ENCODE measurements around the gene EVX1.
A peak's percentile ranks its signal among the peaks of the same experiment; 100 is the strongest.

Gene EVX1

DNA sequence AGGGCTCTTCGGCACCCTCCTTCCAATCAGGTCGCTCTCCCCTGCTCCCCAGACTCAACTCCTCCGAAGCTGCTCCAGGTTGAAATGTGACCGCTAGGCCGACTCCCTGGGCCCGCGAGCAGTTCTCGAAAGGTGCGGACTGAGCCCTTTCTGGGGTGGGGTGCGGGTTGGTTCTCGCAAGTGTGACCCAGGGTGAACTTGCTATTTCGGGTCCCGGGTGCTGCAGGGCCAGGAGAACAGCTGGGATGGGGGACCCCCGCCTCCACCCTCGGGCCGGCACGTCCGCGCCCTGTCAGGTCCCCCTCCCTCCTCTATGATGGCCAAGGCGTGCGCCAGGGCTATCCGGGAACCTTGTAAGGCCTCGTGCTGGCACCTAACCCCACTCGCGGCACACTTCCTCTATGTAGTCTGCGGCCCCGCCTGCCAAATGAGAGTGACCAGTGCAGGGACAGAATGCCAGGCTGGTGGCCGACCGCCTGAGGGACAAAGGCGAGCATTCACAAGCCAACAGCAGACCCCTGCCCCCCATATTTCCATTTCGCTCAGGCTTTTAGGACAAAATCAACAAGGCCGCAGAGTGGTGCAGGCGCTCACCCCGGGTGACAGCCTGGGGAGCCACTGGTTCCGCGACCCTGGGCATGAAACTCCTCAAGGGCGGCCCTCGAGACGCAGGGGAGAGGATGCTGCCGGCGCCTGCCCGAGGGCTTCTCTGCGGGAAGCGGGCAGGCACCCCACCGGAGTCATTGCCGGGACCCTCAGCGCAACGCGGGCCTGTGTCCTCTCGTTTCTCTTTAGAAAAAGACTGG lies 29.0 kb upstream of the EVX1 start:
- DNase-seq = no peak
- H3K27ac Mint-ChIP-seq = no peak overlapping the region
- no peaks in the 10 kb centered on the region for H3K36me3 Mint-ChIP-seq (ENCODE audit: low read depth)
- no peak for ATAC-seq
- no peaks in the 10 kb centered on the region for H3K9me3 Mint-ChIP-seq
- H3K4me1 Mint-ChIP-seq = peaks cover 7% of the 10 kb centered on the region
- peaks cover 89% of the 10 kb centered on the region for H3K27me3 Mint-ChIP-seq
- no peak overlapping the region for H3K4me3 Mint-ChIP-seq

- DNase-seq (no peak), ATAC-seq (no peak)
- Mint-ChIP-seq H3K9me3 (no peaks in the 10 kb centered on the region), H3K36me3 (ENCODE audit: low read depth) (no peaks in the 10 kb centered on the region), H3K4me1 (peaks cover 7% of the 10 kb centered on the region), H3K4me3 (no peak overlapping the region), H3K27ac (no peak overlapping the region), H3K27me3 (peaks cover 87% of the 10 kb centered on the region)
These were observed 28.2 kb upstream of the EVX1 start for GRCh38 chr7:27214239-27214950.

DNA sequence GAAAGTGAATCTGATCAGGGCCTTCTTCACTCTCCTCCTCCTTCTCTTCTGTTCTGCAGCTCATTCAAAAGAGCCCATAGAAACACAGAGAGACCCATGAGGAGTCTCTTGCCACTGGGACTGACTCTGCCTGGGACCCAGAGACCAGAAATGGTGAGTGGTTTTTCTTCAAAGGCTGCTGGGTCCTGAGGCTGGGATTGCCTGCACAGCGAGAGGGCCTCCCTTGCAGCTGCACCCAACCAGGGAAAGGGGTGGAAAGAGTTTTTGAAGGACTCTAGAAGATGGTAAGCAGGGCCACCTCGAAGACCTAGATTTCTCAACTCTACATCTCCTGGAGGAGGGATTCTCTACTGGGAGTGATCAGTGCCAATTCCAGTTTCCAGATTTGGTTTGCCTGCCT lies 27.2 kb upstream of the EVX1 start:
- H3K4me1 Mint-ChIP-seq = peaks cover 5% of the 10 kb centered on the region
- DNase-seq = no peak
- no peak overlapping the region for H3K4me3 Mint-ChIP-seq
- H3K27ac Mint-ChIP-seq = no peak overlapping the region
- no peaks in the 10 kb centered on the region for H3K36me3 Mint-ChIP-seq (ENCODE audit: low read depth)
- H3K27me3 Mint-ChIP-seq = peaks cover 85% of the 10 kb centered on the region
- ATAC-seq = no peak
- H3K9me3 Mint-ChIP-seq = no peaks in the 10 kb centered on the region

DNA sequence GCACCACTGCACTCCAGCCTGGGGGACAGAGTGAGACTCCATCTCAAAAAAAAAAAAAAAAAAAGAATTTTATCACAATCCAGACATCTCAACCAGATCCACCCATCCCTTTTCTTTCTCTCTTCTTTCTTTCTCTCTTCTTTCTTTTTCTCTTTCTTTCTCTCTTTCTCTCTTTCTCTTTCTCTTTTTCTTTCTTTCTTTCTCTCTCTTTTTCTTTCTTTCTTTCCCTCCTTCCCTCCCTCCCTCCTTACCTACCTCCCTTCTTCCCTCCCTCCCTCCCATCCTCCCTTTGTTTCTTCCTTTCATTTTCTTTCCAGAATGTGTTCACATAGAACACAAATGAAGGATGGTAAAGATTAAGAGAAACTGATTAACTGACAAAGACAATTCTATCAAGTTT lies 24.7 kb upstream of the EVX1 start:
- H3K27me3 Mint-ChIP-seq = peaks cover 83% of the 10 kb centered on the region
- ATAC-seq = no peak
- H3K4me3 Mint-ChIP-seq = no peak overlapping the region
- H3K9me3 Mint-ChIP-seq = no peaks in the 10 kb centered on the region
- DNase-seq = no peak
- H3K4me1 Mint-ChIP-seq = peaks cover 10% of the 10 kb centered on the region
- no peaks in the 10 kb centered on the region for H3K36me3 Mint-ChIP-seq (ENCODE audit: low read depth)
- no peak overlapping the region for H3K27ac Mint-ChIP-seq

- DNase-seq (no peak), ATAC-seq (no peak)
- Mint-ChIP-seq H3K4me3 (no peak overlapping the region), H3K9me3 (no peaks in the 10 kb centered on the region), H3K27me3 (peaks cover 80% of the 10 kb centered on the region), H3K36me3 (ENCODE audit: low read depth) (no peaks in the 10 kb centered on the region), H3K4me1 (peaks cover 8% of the 10 kb centered on the region), H3K27ac (no peak overlapping the region)
These were observed 22.8 kb upstream of the EVX1 start for GRCh38 chr7:27219821-27220220.

- Mint-ChIP-seq H3K27me3 (peaks cover 77% of the 10 kb centered on the region), H3K27ac (no peak overlapping the region), H3K4me3 (no peak overlapping the region), H3K4me1 (peaks cover 8% of the 10 kb centered on the region), H3K9me3 (no peaks in the 10 kb centered on the region), H3K36me3 (ENCODE audit: low read depth) (no peaks in the 10 kb centered on the region)
- DNase-seq (no peak), ATAC-seq (no peak)
These were observed 22.1 kb upstream of the EVX1 start for GRCh38 chr7:27220440-27220955.

- peaks cover 8% of the 10 kb centered on the region for H3K4me1 Mint-ChIP-seq
- no peaks in the 10 kb centered on the region for H3K36me3 Mint-ChIP-seq (ENCODE audit: low read depth)
These were observed 21.3 kb upstream of the EVX1 start for GRCh38 chr7:27221201-27221797.

DNA sequence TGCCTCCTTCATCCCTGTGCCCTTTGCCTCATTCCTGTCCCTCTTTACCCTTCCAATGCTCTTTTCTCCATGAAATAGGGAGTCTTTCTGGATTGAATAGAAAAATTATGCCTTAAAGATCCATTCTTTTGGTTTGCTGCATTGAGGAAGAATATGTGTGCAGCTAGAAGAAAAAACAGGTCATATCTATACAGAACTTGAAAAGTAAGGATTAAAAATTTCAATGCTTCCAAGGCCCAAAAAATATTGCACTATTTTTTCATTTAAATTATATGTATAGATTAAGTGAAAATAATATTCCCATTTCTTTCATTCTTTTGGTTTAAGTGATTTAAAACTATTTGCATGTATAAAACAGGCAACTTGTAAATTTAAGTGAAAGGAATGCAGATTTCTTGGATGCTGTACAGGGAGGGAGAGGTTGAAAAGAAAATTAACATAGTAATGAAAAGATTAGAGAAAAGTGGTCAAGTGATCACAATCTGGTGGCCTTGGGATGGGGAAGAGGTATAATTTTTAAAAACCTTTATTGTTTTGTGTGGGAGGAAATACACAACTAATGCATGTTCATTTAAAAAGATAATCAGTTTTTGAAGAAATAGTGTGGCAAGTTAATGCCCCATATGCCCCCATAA lies 18.5 kb upstream of the EVX1 start:
- Mint-ChIP-seq H3K27ac (no peak overlapping the region), H3K4me3 (no peak overlapping the region), H3K36me3 (ENCODE audit: low read depth) (no peaks in the 10 kb centered on the region), H3K4me1 (peaks cover 8% of the 10 kb centered on the region), H3K27me3 (peaks cover 68% of the 10 kb centered on the region), H3K9me3 (no peaks in the 10 kb centered on the region)
- ATAC-seq = no peak
- DNase-seq = no peak

More at GRCh38 chr7:27221201-27221797, 21.3 kb upstream of the EVX1 start:
- H3K4me3 Mint-ChIP-seq = no peak overlapping the region
- H3K9me3 Mint-ChIP-seq = no peaks in the 10 kb centered on the region
- H3K27ac Mint-ChIP-seq = no peak overlapping the region
- H3K27me3 Mint-ChIP-seq = peaks cover 73% of the 10 kb centered on the region
- no peak for ATAC-seq
- no peak for DNase-seq

- Mint-ChIP-seq H3K27ac (no peak overlapping the region), H3K9me3 (no peaks in the 10 kb centered on the region), H3K36me3 (ENCODE audit: low read depth) (no peaks in the 10 kb centered on the region), H3K4me1 (peaks cover 8% of the 10 kb centered on the region), H3K4me3 (no peak overlapping the region), H3K27me3 (peaks cover 69% of the 10 kb centered on the region)
- no peak for DNase-seq
- ATAC-seq = no peak
These were observed 17.3 kb upstream of the EVX1 start for GRCh38 chr7:27224983-27225934.

- ATAC-seq = no peak
- H3K4me1 Mint-ChIP-seq = no peaks in the 10 kb centered on the region
- H3K36me3 Mint-ChIP-seq (ENCODE audit: low read depth) = no peaks in the 10 kb centered on the region
- DNase-seq = no peak
- H3K4me3 Mint-ChIP-seq = no peak overlapping the region
- no peaks in the 10 kb centered on the region for H3K9me3 Mint-ChIP-seq
- H3K27ac Mint-ChIP-seq = no peak overlapping the region
- H3K27me3 Mint-ChIP-seq = peaks cover 57% of the 10 kb centered on the region
These were observed 13.2 kb upstream of the EVX1 start for GRCh38 chr7:27229448-27229847.

DNA sequence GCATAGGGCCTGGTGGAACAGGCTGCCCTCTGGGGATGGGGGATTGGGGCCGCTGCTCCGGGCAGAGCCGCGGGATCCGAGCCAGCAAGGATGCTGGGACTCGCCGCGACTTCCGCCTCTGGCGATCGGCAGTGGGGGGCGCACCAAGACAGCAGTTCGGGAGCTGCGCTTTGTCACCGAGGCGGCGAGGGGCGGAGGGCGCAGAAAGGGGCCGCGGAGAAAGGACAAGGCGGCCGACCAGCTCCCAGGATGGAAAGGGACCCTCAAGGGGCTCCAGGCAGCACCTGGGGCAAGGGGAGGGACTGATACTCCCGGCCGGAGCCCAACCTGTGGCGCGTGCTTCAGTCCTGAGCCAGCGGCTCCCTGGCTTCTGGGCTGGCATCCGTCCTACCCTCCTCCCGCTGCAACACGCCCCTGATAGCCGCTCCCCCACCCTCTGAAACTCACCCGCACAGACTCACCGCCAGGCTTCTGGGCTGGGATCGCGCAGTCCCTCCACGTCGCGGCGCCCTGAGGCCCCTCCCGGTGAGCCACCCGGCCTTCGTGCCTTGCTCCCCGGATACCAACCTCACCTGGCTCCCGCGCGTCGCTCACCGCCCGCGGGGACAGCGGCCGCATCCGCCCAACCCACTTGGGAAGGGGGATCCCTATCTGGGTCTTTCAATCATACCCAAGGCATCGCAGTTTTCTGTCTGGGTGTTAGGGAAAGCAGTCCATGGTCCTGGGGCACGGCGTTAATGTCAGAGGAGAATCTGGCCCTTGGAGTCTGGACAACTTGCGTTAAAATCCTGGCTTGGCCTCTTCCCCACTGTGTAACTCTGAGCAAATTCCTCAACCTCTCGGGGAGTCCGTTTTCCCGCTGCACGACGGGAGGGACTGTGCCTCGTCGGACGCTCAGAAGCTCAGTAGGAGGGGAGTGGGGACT lies 7.0 kb upstream of the EVX1 start:
- Mint-ChIP-seq H3K36me3 (ENCODE audit: low read depth) (no peaks in the 10 kb centered on the region), H3K27me3 (peaks cover 73% of the 10 kb centered on the region), H3K4me3 (peak overlapping the region; percentile 35), H3K27ac (no peak overlapping the region), H3K9me3 (no peaks in the 10 kb centered on the region), H3K4me1 (peaks cover 13% of the 10 kb centered on the region)
- ATAC-seq (peak; percentile 21), DNase-seq (no peak)

DNA sequence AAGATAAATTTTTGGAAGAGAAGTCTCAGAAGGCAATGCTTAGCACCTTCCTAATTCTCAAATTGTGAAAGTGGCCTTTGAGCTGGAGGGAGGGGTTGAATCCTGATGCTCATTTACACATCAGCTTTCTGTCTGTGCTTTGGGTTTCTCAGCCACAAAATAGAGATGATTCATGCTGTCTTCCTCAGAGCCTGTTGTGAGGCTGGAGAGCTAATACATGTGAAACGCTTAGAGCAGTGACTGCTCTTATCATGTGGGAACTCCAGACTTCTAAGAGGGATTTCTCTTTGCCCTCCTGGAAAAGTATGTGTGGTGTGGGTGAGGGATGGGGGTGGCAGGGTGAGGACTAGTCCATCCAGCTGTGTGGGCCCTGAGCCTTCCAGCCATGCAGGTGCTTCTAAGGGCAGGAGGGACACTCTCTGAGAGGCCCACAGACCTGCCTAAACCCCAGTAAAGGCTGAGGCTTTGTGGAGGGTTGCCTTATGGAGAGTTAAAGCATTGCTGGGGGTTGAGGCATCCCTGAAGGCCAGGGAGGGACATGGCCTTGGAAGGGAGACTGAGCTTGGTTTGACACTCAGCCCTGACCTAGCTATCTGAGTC lies 4.8 kb upstream of the EVX1 start:
- no peak overlapping the region for H3K4me3 Mint-ChIP-seq
- H3K27me3 Mint-ChIP-seq = peaks cover 86% of the 10 kb centered on the region
- peak; percentile 71 for ATAC-seq
- H3K4me1 Mint-ChIP-seq = peaks cover 16% of the 10 kb centered on the region
- DNase-seq = no peak
- no peak overlapping the region for H3K27ac Mint-ChIP-seq
- H3K36me3 Mint-ChIP-seq (ENCODE audit: low read depth) = no peaks in the 10 kb centered on the region
- no peaks in the 10 kb centered on the region for H3K9me3 Mint-ChIP-seq
